GM12875 (cell line): ENCODE measurements around the gene COG5.

Source experiments
- H3K4me3 ChIP-seq: one replicate; pipeline ENCODE4 v1.5.1; 2011; ENCODE audit warnings: low read depth, low read length, control low read depth
- CTCF ChIP-seq: IDR thresholded peaks from 2 replicates; pipeline ENCODE4 v1.5.1; 2011; ENCODE audit warnings: low read depth, mild to moderate bottlenecking, control low read depth, inconsistent platforms, low read length, moderate library complexity, borderline replicate concordance; ENCODE audit not compliant: insufficient read depth

The COG5 gene

DNA sequence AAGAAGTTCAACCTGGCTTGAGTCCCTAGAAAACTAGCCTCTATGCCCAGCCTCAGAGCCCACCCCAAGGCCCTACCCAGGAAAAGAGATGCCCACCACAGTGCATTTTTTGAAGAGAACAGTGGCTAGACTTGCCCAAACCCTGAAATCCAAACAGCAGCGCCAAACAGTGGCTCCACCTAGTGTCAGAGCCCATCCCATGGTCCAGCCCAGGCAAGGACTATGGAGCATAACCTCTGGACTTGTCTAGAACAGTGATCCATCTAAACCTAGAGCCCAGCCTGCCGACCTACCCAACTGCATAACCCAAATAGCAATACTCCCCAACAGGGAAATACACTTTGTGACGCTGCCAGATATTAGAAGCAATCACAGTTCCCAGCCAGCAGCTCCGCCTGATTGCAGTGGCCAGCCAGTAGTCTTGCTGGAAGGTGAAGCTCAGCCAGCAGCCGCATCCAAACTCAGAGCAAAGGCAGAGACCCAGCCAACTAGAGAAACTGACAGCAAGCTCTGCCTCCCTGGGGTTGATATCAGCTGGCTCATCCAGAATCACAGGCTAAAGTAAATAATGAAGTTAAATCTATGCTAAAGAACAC lies 350.4 kb downstream of the COG5 start:
- no peak overlapping the region for H3K4me3 ChIP-seq
- TF ChIP-seq CTCF: no peak

GRCh38 chr7:107212725-107213124 lies 351.0 kb downstream of the COG5 start:
- TF ChIP-seq CTCF: no peak
- H3K4me3 ChIP-seq: no peak overlapping the region

DNA sequence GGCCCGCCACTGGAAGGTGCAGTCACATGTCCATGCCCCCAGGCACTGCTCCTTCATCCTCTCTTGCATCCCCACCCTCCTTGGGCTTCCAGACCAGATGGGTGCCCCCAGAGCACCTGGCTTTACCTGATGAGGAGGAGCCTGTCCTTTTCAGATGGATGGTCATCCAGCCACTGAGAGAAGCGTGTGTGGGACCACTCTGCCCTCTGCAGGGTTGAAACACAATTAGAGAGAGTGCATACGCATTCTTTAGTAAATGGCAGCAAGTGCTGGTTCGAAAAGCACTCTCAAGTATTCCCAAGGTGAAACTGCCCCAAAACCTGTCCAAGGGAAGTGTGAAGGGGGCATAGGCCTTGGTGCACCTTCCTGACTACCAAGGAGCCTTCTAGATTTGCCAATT lies 353.3 kb downstream of the COG5 start:
- no peak for TF ChIP-seq CTCF
- no peak overlapping the region for H3K4me3 ChIP-seq

- TF ChIP-seq CTCF: no peak
Measured at GRCh38 chr7:107209565-107209964, 354.2 kb downstream of the COG5 start.

DNA sequence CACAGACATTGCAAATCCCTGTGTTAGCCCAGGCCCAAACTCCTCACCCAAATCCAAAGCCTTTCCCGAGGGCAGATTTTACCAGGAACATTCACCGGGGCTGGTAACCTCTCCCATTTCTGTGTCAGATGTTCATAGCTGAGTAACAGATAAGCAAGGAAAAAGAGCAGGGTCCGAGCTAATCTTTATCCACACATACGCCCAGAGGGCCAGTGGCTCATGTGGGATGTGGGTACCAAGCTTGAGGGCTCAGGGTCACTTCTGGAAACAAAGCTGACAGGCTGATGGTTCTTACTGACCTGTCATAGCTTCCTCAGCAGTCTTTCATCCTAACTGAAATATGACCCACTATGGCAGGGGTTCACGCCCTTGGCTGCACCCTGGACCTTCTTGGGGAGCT lies 355.2 kb downstream of the COG5 start:
- no peak for TF ChIP-seq CTCF

More at GRCh38 chr7:107209565-107209964, 354.2 kb downstream of the COG5 start:
- no peak overlapping the region for H3K4me3 ChIP-seq

GRCh38 chr7:107208024-107208521 lies 355.6 kb downstream of the COG5 start:
- no peak overlapping the region for H3K4me3 ChIP-seq
- no peak for TF ChIP-seq CTCF

More for the DNA sequence above, 355.2 kb downstream of the COG5 start:
- no peak overlapping the region for H3K4me3 ChIP-seq

DNA sequence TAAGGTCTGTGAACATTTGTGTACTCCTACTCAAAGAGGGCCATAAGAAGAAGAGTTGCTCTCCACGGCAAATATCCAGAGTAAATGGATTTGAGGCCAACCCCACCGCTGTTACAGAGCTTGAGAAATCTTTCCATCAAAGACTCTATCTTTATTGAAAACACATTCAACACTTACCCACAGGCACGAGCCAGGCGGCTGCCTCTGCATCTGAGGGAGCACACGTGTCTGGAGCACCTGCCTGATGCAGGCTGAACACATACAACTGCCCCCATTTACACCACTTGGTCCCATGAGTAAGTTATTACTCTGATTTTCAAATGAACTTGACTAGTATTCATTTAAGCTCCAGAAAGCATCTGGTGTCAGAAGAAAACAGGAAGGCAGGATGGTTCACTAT lies 356.3 kb downstream of the COG5 start:
- no peak for TF ChIP-seq CTCF
- H3K4me3 ChIP-seq: no peak overlapping the region
